ENCODE measurements around the gene ISCU. TPM values are rescaled to one million over a fixed set of nuclear protein-coding genes. Genes with fewer than 3 reads are reported as not detected.

Gene ISCU
- total and polyA plus RNA-seq, 10 donors = 98.9 to 220 (median 160) TPM

- WGBS, 5 donors = 85 to 99% (median 95%) methylated on average over 7 to 9 of the region's 9 CpGs
- intact Hi-C loops (cut with DNase I; ENCODE audit: low total_unique reads) = no loop called here
- Histone ChIP-seq H3K36me3 (no peaks in the 10 kb centered on the region), H3K27me3 (replicated peaks in 1 of 7) (peaks cover 0 to 13% (median 0%) of the 10 kb centered on the region in 7 donors), H3K4me3 (no peak overlapping the region), H3K9me3 (no peaks in the 10 kb centered on the region), H3K27ac (no peak overlapping the region), H3K4me1 (peaks cover 0 to 13% (median 0%) of the 10 kb centered on the region in 6 donors)
- no peak for DNase-seq
- TF ChIP-seq, protein P1, sequence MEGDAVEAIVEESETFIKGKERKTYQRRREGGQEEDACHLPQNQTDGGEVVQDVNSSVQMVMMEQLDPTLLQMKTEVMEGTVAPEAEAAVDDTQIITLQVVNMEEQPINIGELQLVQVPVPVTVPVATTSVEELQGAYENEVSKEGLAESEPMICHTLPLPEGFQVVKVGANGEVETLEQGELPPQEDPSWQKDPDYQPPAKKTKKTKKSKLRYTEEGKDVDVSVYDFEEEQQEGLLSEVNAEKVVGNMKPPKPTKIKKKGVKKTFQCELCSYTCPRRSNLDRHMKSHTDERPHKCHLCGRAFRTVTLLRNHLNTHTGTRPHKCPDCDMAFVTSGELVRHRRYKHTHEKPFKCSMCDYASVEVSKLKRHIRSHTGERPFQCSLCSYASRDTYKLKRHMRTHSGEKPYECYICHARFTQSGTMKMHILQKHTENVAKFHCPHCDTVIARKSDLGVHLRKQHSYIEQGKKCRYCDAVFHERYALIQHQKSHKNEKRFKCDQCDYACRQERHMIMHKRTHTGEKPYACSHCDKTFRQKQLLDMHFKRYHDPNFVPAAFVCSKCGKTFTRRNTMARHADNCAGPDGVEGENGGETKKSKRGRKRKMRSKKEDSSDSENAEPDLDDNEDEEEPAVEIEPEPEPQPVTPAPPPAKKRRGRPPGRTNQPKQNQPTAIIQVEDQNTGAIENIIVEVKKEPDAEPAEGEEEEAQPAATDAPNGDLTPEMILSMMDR (IDR thresholded peaks at IDR 0.05 in 8 of 11, conservative IDR thresholded peaks at IDR 0.05 in 3 of 11) = no peak
- TF ChIP-seq POLR2A (IDR thresholded peaks at IDR 0.05) (no peak), POLR2AphosphoS5 (IDR thresholded peaks at IDR 0.05) (no peak)
These were observed 44.1 kb downstream of the ISCU start for GRCh38 chr12:108606492-108606891.

GRCh38 chr12:108607981-108608600 is 45.7 kb downstream of the ISCU start:
- TF ChIP-seq POLR2A (IDR thresholded peaks at IDR 0.05) = no peak
- TF ChIP-seq POLR2AphosphoS5 (IDR thresholded peaks at IDR 0.05) = no peak
- TF ChIP-seq, protein P1 (IDR thresholded peaks at IDR 0.05 in 8 of 11, conservative IDR thresholded peaks at IDR 0.05 in 3 of 11) = no peak
- intact Hi-C loops (cut with DNase I; ENCODE audit: low total_unique reads) = no loop called here
- no peaks in the 10 kb centered on the region for H3K9me3 ChIP-seq
- WGBS, 5 donors = 86 to 95% (median 92%) methylated on average over 10 of the region's 10 CpGs
- H3K36me3 ChIP-seq = no peaks in the 10 kb centered on the region
- DNase-seq = no peak
- H3K27me3 ChIP-seq (replicated peaks in 1 of 7) = peaks cover 0 to 13% (median 0%) of the 10 kb centered on the region in 7 donors
- H3K4me3 ChIP-seq = no peak overlapping the region
- no peak overlapping the region for H3K27ac ChIP-seq
- H3K4me1 ChIP-seq = peaks cover 0 to 29% (median 10%) of the 10 kb centered on the region in 6 donors

- WGBS, 5 donors = 72 to 86% (median 78%) methylated on average over 5 of the region's 5 CpGs
- intact Hi-C loops (cut with DNase I; ENCODE audit: low total_unique reads) = no loop called here
These were observed 46.2 kb downstream of the ISCU start for GRCh38 chr12:108608616-108609015.

More at GRCh38 chr12:108608616-108609015, 46.2 kb downstream of the ISCU start:
- no peak overlapping the region for H3K4me3 ChIP-seq
- TF ChIP-seq POLR2A (IDR thresholded peaks at IDR 0.05) (no peak), POLR2AphosphoS5 (IDR thresholded peaks at IDR 0.05) (no peak)
- TF ChIP-seq, protein P1 (IDR thresholded peaks at IDR 0.05 in 8 of 11, conservative IDR thresholded peaks at IDR 0.05 in 3 of 11) = no peak
- DNase-seq = no peak
- H3K36me3 ChIP-seq = no peaks in the 10 kb centered on the region
- H3K9me3 ChIP-seq = no peaks in the 10 kb centered on the region
- H3K27ac ChIP-seq = no peak overlapping the region
- H3K27me3 ChIP-seq (replicated peaks in 1 of 7) = peaks cover 0 to 13% (median 0%) of the 10 kb centered on the region in 7 donors
- H3K4me1 ChIP-seq = peaks cover under 1 to 34% (median 15%) of the 10 kb centered on the region in 6 donors
